ENCODE measurements around the gene ETV6. TPM values are rescaled to one million over a fixed set of nuclear protein-coding genes. Genes with fewer than 3 reads are reported as not detected.

ETV6 gene
- total RNA-seq, 1 experiment from 2014 or later: 14.1 TPM

DNA sequence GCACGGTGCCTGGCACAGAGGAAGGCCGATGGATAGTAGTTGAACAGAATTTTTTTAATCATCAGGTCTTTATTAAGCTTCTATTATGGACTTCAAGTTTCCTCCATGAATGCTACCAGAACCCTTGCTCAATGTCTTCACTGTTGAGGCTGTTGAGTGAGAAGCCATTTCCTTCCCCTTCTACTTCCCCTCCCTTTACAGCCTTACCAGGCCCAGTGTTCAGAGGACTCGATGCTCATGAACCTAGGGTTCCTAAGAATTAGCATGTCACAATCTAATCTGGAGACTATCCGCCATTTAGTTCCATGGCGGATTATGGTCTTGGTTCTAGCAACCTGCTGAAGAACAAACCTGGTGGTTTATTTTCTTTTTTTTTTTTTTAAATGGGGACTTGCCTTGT is 17.7 kb downstream of the ETV6 start:
- Histone ChIP-seq H3K4me1 (ENCODE audit: control insufficient read depth in 1 of 2, insufficient read depth in 2 of 2, low read length in 2 of 2) (no peaks in the 10 kb centered on the region), H3K27ac (ENCODE audit: low read depth, low read length) (no peak overlapping the region), H3K4me2 (ENCODE audit: low read length) (no peak overlapping the region), H3K9me3 (ENCODE audit: control insufficient read depth in 1 of 2, insufficient read depth in 1 of 2, low read depth in 1 of 2, low read length in 2 of 2) (no peaks in the 10 kb centered on the region), H3K27me3 (ENCODE audit: insufficient read depth, low read length) (no peaks in the 10 kb centered on the region), H3K9ac (ENCODE audit: low read length) (no peak overlapping the region), H3K9me2 (ENCODE audit: insufficient read depth) (no peaks in the 10 kb centered on the region), H4K20me1 (ENCODE audit: insufficient read depth) (no peaks in the 10 kb centered on the region), H3K79me2 (ENCODE audit: insufficient read depth, low read length) (no peaks in the 10 kb centered on the region), H3K36me3 (ENCODE audit: control insufficient read depth in 1 of 2, insufficient read depth in 2 of 2, low read length in 2 of 2) (no peaks in the 10 kb centered on the region), H3K4me3 (replicated peaks in 1 of 2; ENCODE audit: low read depth in 1 of 2, low read length in 2 of 2) (no peak overlapping the region), H2AFZ (ENCODE audit: low read depth, low read length, poor library complexity, severe bottlenecking) (no peak overlapping the region)
- no peak for ATAC-seq
- TF ChIP-seq, protein P1, sequence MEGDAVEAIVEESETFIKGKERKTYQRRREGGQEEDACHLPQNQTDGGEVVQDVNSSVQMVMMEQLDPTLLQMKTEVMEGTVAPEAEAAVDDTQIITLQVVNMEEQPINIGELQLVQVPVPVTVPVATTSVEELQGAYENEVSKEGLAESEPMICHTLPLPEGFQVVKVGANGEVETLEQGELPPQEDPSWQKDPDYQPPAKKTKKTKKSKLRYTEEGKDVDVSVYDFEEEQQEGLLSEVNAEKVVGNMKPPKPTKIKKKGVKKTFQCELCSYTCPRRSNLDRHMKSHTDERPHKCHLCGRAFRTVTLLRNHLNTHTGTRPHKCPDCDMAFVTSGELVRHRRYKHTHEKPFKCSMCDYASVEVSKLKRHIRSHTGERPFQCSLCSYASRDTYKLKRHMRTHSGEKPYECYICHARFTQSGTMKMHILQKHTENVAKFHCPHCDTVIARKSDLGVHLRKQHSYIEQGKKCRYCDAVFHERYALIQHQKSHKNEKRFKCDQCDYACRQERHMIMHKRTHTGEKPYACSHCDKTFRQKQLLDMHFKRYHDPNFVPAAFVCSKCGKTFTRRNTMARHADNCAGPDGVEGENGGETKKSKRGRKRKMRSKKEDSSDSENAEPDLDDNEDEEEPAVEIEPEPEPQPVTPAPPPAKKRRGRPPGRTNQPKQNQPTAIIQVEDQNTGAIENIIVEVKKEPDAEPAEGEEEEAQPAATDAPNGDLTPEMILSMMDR (IDR thresholded peaks at IDR 0.05 in 2 of 3, conservative IDR thresholded peaks at IDR 0.05 in 1 of 3; ENCODE audit: borderline replicate concordance in 1 of 3, insufficient read depth in 1 of 3, low read depth in 2 of 3, low read length in 2 of 3): no peak
- TF ChIP-seq, protein P2, sequence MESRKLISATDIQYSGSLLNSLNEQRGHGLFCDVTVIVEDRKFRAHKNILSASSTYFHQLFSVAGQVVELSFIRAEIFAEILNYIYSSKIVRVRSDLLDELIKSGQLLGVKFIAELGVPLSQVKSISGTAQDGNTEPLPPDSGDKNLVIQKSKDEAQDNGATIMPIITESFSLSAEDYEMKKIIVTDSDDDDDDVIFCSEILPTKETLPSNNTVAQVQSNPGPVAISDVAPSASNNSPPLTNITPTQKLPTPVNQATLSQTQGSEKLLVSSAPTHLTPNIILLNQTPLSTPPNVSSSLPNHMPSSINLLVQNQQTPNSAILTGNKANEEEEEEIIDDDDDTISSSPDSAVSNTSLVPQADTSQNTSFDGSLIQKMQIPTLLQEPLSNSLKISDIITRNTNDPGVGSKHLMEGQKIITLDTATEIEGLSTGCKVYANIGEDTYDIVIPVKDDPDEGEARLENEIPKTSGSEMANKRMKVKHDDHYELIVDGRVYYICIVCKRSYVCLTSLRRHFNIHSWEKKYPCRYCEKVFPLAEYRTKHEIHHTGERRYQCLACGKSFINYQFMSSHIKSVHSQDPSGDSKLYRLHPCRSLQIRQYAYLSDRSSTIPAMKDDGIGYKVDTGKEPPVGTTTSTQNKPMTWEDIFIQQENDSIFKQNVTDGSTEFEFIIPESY (IDR thresholded peaks at IDR 0.05; ENCODE audit: extremely low read depth, insufficient replicate concordance, low read length): no peak
- TF ChIP-seq FOSL1 (IDR thresholded peaks at IDR 0.05; ENCODE audit: low read depth): no peak
- no peak for TF ChIP-seq ZNF274 (IDR thresholded peaks at IDR 0.05; ENCODE audit: low read depth, low read length)
- TF ChIP-seq, protein P3, sequence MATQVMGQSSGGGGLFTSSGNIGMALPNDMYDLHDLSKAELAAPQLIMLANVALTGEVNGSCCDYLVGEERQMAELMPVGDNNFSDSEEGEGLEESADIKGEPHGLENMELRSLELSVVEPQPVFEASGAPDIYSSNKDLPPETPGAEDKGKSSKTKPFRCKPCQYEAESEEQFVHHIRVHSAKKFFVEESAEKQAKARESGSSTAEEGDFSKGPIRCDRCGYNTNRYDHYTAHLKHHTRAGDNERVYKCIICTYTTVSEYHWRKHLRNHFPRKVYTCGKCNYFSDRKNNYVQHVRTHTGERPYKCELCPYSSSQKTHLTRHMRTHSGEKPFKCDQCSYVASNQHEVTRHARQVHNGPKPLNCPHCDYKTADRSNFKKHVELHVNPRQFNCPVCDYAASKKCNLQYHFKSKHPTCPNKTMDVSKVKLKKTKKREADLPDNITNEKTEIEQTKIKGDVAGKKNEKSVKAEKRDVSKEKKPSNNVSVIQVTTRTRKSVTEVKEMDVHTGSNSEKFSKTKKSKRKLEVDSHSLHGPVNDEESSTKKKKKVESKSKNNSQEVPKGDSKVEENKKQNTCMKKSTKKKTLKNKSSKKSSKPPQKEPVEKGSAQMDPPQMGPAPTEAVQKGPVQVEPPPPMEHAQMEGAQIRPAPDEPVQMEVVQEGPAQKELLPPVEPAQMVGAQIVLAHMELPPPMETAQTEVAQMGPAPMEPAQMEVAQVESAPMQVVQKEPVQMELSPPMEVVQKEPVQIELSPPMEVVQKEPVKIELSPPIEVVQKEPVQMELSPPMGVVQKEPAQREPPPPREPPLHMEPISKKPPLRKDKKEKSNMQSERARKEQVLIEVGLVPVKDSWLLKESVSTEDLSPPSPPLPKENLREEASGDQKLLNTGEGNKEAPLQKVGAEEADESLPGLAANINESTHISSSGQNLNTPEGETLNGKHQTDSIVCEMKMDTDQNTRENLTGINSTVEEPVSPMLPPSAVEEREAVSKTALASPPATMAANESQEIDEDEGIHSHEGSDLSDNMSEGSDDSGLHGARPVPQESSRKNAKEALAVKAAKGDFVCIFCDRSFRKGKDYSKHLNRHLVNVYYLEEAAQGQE (IDR thresholded peaks at IDR 0.05; ENCODE audit: low read depth): no peak
- TF ChIP-seq CBX3 (IDR thresholded peaks at IDR 0.05; ENCODE audit: low read depth): no peak
- TF ChIP-seq, protein P4, sequence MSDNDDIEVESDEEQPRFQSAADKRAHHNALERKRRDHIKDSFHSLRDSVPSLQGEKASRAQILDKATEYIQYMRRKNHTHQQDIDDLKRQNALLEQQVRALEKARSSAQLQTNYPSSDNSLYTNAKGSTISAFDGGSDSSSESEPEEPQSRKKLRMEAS (IDR thresholded peaks at IDR 0.05): no peak
- TF ChIP-seq POLR2AphosphoS5 (IDR thresholded peaks at IDR 0.05; ENCODE audit: low read depth, low read length): no peak
- no peak for TF ChIP-seq SIN3A (IDR thresholded peaks at IDR 0.05; ENCODE audit: low read depth)
- TF ChIP-seq SP1 (IDR thresholded peaks at IDR 0.05; ENCODE audit: low read depth): no peak
- TF ChIP-seq JUND (IDR thresholded peaks at IDR 0.05): no peak
- TF ChIP-seq EGR1 (IDR thresholded peaks at IDR 0.05; ENCODE audit: low read depth): no peak
- TF ChIP-seq CEBPB (IDR thresholded peaks at IDR 0.05; ENCODE audit: low read depth): no peak
- TF ChIP-seq, protein P5, sequence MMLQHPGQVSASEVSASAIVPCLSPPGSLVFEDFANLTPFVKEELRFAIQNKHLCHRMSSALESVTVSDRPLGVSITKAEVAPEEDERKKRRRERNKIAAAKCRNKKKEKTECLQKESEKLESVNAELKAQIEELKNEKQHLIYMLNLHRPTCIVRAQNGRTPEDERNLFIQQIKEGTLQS (IDR thresholded peaks at IDR 0.05): no peak
- no peak for TF ChIP-seq EZH2 (IDR thresholded peaks at IDR 0.05)
- no peak for TF ChIP-seq EZH2phosphoT487 (IDR thresholded peaks at IDR 0.05; ENCODE audit: borderline replicate concordance)
- no peak for TF ChIP-seq SRF (IDR thresholded peaks at IDR 0.05; ENCODE audit: low read depth)
- no peak for TF ChIP-seq POLR2A (IDR thresholded peaks at IDR 0.05; ENCODE audit: borderline replicate concordance, extremely low read depth, insufficient read depth, insufficient read length)
- TF ChIP-seq RAD21 (IDR thresholded peaks at IDR 0.05; ENCODE audit: low read depth): no peak
- TF ChIP-seq ZFX (IDR thresholded peaks at IDR 0.05): no peak
- no peak for DNase-seq (ENCODE audit: low read depth, low spot score)
- no TSS peak for BruUV-seq (replicated peaks)
- ChIA-PET POLR2A (no interaction called here), CTCF (no interaction called here), RAD21 (ENCODE audit: low non-redundant PET in 1 of 2, low total read pairs in 2 of 2, uncharacterized antibody in 2 of 2, unreplicated experiment in 2 of 2) (no interaction called here)
- intact Hi-C loops (cut with micrococcal nuclease): no loop called here
